CD4-positive, alpha-beta memory T cell (primary cell): ENCODE measurements around the gene LBR. TPM values are rescaled to one million over a fixed set of nuclear protein-coding genes. Genes with fewer than 3 reads are reported as not detected.

ENCODE experiments used
- CTCF ChIA-PET: fragments of 350-600 bp; sonication (Branson Sonifier 250); formaldehyde crosslinking; loops from one replicate; lab custom pipeline; 2021; ENCODE audit warnings: inconsistent platforms; ENCODE audit not compliant: partially characterized antibody; lab: Charles Lee
- POLR2A ChIA-PET: fragments of 350-600 bp; sonication (Branson Sonifier 250); formaldehyde crosslinking; loops from one replicate; lab custom pipeline; 2021; ENCODE audit not compliant: partially characterized antibody; lab: Charles Lee
- DNase-seq, 5 donors: peaks; one replicate each; pipeline versions ENCODE4 v3.0.0 to v3.0.0-alpha.2; 2020 to 2022; ENCODE audit warnings: mixed read lengths in 1 of 5
- H3K27ac ChIP-seq: one replicate; pipeline ENCODE4 v1.7.0; 2013; ENCODE audit warnings: low read depth, low read length
- H3K27me3 ChIP-seq: 2 replicates; pipeline ENCODE4 v1.7.0; 2013; ENCODE audit warnings: mild to moderate bottlenecking, low read length, moderate library complexity; ENCODE audit not compliant: insufficient read depth
- H3K36me3 ChIP-seq: 2 replicates; pipeline ENCODE4 v1.7.0; 2013; ENCODE audit warnings: mild to moderate bottlenecking, low read length, moderate library complexity; ENCODE audit not compliant: insufficient read depth
- H3K4me1 ChIP-seq: 2 replicates; pipeline ENCODE4 v1.7.0; 2013; ENCODE audit warnings: mild to moderate bottlenecking, low read length, moderate library complexity; ENCODE audit not compliant: insufficient read depth
- H3K4me3 ChIP-seq, 2 donors: one replicate each; pipeline ENCODE4 v1.7.0; 2013; ENCODE audit warnings: low read length in 2 of 2, mild to moderate bottlenecking in 1 of 2
- H3K9me3 ChIP-seq, 2 donors: one replicate each; pipeline ENCODE4 v1.7.0; 2013; ENCODE audit warnings: low read length in 2 of 2, control low read depth in 1 of 2; ENCODE audit not compliant: control insufficient read depth in 1 of 2
- H3K27ac Mint-ChIP-seq, 7 donors: one replicate each; pipeline ENCODE4 v1.8.0; 2020 to 2021; ENCODE audit warnings: mixed read lengths in 7 of 7, mild to moderate bottlenecking in 6 of 7, inconsistent platforms in 3 of 7, moderate library complexity in 3 of 7
- H3K27me3 Mint-ChIP-seq, 2 donors: one replicate each; pipeline ENCODE4 v1.8.0; 2020 to 2021; ENCODE audit warnings: mixed read lengths in 2 of 2
- H3K36me3 Mint-ChIP-seq, 2 donors: one replicate each; pipeline ENCODE4 v1.8.0; 2020 to 2021; ENCODE audit warnings: mixed read lengths in 2 of 2, inconsistent platforms in 1 of 2, mild to moderate bottlenecking in 1 of 2
- H3K4me1 Mint-ChIP-seq, 4 donors: one replicate each; pipeline ENCODE4 v1.8.0; 2020 to 2021; ENCODE audit warnings: mixed read lengths in 4 of 4, mild to moderate bottlenecking in 1 of 4
- H3K4me3 Mint-ChIP-seq, 8 donors: one replicate each; pipeline ENCODE4 v1.8.0; 2020 to 2021; ENCODE audit warnings: mixed read lengths in 8 of 8, mild to moderate bottlenecking in 7 of 8, moderate library complexity in 6 of 8, inconsistent platforms in 3 of 8
- H3K9me3 Mint-ChIP-seq, 8 donors: one replicate each; pipeline ENCODE4 v1.8.0; 2020 to 2021; ENCODE audit warnings: mixed read lengths in 8 of 8, mild to moderate bottlenecking in 5 of 8, inconsistent platforms in 3 of 8, moderate library complexity in 1 of 8
- intact Hi-C: fragments of 100-400 bp; cut with micrococcal nuclease; formaldehyde crosslinking; loops from one replicate; pipeline ENCODE4 v1.15.1; 2023
- polyA plus RNA-seq, 2 donors: library from polyadenylated mRNA; unstranded; fragments of 300-500 nt; fragmentation: Illumina TruSeq; gene quantifications; one replicate each; pipeline ENCODE4 v1.2.3, GENCODE V29; 2021
- total RNA-seq, 2 experiments: library from RNA; stranded (reverse); gene quantifications; one replicate each; pipeline ENCODE4 v1.2.3, GENCODE V29; 2021

Gene LBR
- total and polyA plus RNA-seq, 4 experiments from 2014 or later = 106 to 150 (median 129) TPM

DNA sequence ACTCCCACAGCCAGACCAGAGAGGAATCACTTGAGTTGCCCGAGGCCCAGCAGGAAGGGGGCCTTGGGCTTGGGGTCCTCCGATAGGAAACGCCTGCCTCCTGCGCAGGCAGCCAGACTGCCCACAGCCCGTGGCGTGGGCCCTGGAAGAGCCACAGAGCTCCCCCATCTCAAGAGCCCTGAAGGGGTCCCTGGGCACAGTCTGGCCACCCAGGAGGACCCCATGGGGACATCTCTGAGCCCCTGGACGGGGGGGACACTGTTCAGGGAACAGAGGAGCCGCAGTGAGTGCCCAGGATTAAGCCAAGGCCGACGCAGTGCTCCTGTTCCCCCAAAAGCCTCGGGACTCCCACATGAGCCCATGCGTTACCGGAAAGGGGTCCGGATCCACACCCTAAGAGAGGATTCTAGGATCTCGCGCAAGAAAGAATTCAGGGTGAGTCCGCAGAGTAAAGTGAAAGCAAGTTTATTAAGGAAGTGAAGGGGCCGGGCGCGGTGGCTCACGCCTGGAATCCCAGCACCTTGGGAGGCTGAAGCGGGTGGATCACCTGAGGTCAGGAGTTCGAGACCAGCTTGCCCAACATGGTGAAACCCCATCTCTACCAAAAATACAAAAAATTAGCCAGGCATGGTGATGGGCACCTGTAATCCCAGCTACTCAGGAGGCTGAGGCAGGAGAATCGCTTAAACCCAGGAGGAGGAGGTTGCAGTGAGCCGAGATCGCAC lies 38.1 kb upstream of the LBR start:
- peaks cover 30 to 74% (median 50%) of the 10 kb centered on the region in 4 donors for H3K4me1 Mint-ChIP-seq
- CTCF ChIA-PET = interaction anchor here (1.1 kb wide), 1 partner anchor 11 kb away, joined by 3 read pairs; no protein-coding TSS in a partner anchor
- Histone ChIP-seq H3K36me3 (no peaks in the 10 kb centered on the region), H3K4me3 (no peak overlapping the region), H3K4me1 (peaks cover 58% of the 10 kb centered on the region), H3K27me3 (no peaks in the 10 kb centered on the region), H3K27ac (no peak overlapping the region), H3K9me3 (no peaks in the 10 kb centered on the region)
- POLR2A ChIA-PET = interaction anchor here (1.2 to 4.3 kb wide), 5 partner anchors 11 to 458 kb away, joined by 4 to 166 read pairs (median 11); partner anchors contain the start of genes LBR and PYCR2
- intact Hi-C loops = loop anchor here (2.0 to 5.0 kb wide), 2 partner anchors 606 to 721 kb away; partner anchors contain the start of gene ACBD3
- no peak for DNase-seq
- H3K4me3 Mint-ChIP-seq = peak overlapping the region in 7 of 8 donors; percentile 3 to 66 (median 25)
- peak overlapping the region; percentile 49 to 98 (median 75) for H3K27ac Mint-ChIP-seq
- no peaks in the 10 kb centered on the region for H3K27me3 Mint-ChIP-seq
- no peaks in the 10 kb centered on the region for H3K9me3 Mint-ChIP-seq
- peaks cover 0 to 3% of the 10 kb centered on the region in 2 donors for H3K36me3 Mint-ChIP-seq

DNA sequence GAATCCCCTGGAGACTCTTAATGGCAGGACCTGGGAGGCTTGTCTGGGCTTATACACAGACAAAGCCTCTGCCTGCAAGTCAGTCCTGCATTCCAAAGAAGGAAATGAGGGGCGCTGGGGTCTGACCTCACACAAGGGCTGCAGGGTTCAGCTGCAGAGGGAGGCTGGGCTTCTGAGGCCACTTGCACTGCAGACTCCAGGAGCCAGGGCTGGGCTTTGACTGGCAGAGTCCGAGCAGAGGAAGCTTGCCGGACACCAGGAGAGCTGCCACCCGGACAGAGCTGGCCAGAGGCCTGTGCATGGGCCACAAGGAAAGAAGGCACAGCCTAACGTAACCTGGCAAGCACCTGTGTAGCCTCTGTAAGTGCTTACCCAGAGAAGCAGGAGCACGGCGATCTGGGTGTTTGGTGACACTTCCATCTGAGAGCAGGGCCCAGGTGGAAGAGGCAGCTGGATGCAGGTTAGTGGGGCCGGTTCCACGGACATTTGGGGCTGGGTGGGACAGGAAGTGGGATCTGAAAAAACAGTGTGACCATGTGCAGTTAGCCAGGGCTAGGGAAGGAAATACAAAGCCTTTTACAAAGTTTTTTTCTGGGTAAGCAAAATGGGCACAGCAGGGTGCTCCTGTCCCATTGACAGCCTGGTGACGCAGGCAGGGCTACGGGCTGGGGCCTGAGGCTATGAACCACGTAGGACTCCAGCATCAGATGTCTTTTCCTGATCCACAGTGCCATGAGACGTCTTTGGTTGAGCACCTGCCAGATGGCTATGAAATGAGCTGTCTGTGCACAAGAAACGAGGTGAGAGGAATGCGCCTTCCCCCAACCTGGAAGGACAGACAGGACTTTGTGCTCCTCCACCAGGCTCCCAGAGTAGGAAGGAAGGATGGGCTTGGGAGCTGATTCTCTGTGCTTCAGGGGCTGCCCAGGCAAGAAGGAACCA lies 37.3 kb upstream of the LBR start:
- ChIA-PET POLR2A (interaction anchor here (1.2 to 1.7 kb wide), 2 partner anchors 20 to 37 kb away, joined by 4 to 5 read pairs; partner anchors contain the start of gene LBR), CTCF (interaction anchor here (1.1 kb wide), 1 partner anchor 10 kb away, joined by 3 read pairs; no protein-coding TSS in a partner anchor)
- DNase-seq = no peak
- peak overlapping the region; percentile 57 to 89 (median 77) for H3K27ac Mint-ChIP-seq
- Histone ChIP-seq H3K4me1 (peaks cover 67% of the 10 kb centered on the region), H3K36me3 (no peaks in the 10 kb centered on the region), H3K4me3 (no peak overlapping the region), H3K9me3 (no peaks in the 10 kb centered on the region), H3K27ac (no peak overlapping the region), H3K27me3 (no peaks in the 10 kb centered on the region)
- no peaks in the 10 kb centered on the region for H3K9me3 Mint-ChIP-seq
- H3K36me3 Mint-ChIP-seq = peaks cover 0 to 3% of the 10 kb centered on the region in 2 donors
- H3K27me3 Mint-ChIP-seq = no peaks in the 10 kb centered on the region
- peak overlapping the region in 6 of 8 donors; percentile 17 to 60 (median 41) for H3K4me3 Mint-ChIP-seq
- H3K4me1 Mint-ChIP-seq = peaks cover 36 to 80% (median 55%) of the 10 kb centered on the region in 4 donors
- intact Hi-C loops = loop anchor here (5.0 kb wide), 1 partner anchor 607 kb away; no protein-coding TSS in a partner anchor

DNA sequence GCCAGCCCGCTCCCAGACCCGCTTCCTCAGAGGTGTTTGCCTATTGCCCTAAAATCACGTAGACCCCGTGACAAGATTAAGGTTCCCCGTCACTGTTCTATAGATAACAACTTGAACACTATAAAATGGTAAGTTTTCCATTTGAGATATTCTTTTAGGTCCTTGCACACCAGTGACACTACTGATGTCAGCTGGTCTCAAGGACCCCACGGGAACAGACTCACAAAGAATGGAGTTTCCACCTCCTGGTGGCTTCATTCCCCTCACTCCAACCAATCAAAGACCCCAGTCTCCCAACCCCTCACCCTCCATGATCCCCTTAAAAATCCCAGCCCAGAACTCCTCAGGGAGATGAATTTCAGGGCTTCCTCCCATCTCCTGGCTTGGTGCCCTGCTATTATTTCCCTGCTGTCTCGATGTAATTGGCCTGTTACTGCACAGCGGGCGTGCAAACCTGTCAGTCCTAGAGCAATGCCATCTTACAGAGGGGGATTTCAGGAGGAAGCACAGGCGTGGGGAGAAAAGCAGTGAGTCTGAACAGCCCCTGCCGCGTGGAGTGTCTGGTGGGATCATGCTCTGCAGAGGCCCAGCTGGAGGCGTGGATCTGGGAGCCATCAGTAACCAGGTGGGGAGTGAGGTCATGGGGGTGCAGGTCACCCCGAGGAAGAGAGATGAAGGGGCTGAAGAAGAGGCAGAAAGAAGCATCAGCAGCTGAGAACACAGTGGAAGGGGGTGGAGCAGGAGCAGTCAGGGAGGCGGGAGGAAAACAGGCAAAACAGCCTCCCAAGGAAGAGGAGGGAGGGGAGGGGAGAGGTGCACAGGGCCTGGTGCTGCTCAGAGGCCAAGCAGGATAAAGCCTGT lies 35.1 kb upstream of the LBR start:
- Histone ChIP-seq H3K27me3 (no peaks in the 10 kb centered on the region), H3K27ac (no peak overlapping the region), H3K9me3 (no peaks in the 10 kb centered on the region), H3K36me3 (no peaks in the 10 kb centered on the region), H3K4me1 (peaks cover 50% of the 10 kb centered on the region), H3K4me3 (no peak overlapping the region)
- H3K4me3 Mint-ChIP-seq = peak overlapping the region in 2 of 8 donors; percentile 20 to 43
- H3K9me3 Mint-ChIP-seq = no peaks in the 10 kb centered on the region
- H3K4me1 Mint-ChIP-seq = peaks cover 25 to 70% (median 52%) of the 10 kb centered on the region in 4 donors
- ChIA-PET POLR2A (interaction anchor here (4.1 to 4.2 kb wide), 2 partner anchors 18 to 35 kb away, joined by 21 to 34 read pairs; partner anchors contain the start of gene LBR), CTCF (no interaction called here)
- intact Hi-C loops = no loop called here
- no peaks in the 10 kb centered on the region for H3K27me3 Mint-ChIP-seq
- H3K27ac Mint-ChIP-seq = peak overlapping the region in 4 of 7 donors; percentile 25 to 79 (median 62)
- no peak for DNase-seq
- H3K36me3 Mint-ChIP-seq = peaks cover 0 to 3% of the 10 kb centered on the region in 2 donors

DNA sequence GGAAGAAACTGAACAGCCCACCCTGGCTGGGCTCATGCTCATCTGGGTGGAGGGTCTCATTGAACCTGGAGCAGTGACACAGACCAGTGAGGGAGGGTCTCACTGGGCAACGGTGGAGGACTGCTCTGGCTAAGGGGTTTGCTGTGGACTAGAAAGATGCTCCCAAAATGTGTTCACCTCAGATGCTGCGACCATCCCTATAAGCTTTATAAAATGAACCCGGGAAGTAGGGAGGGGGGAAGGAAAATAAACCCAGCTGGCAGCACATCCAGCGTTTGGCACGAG lies 34.5 kb upstream of the LBR start:
- POLR2A ChIA-PET = interaction anchor here (4.1 to 4.2 kb wide), 2 partner anchors 17 to 34 kb away, joined by 21 to 34 read pairs; partner anchors contain the start of gene LBR
- DNase-seq = no peak
- intact Hi-C loops = no loop called here
- CTCF ChIA-PET = no interaction called here
- Histone ChIP-seq H3K4me1 (peaks cover 49% of the 10 kb centered on the region), H3K36me3 (no peaks in the 10 kb centered on the region), H3K27ac (no peak overlapping the region), H3K27me3 (no peaks in the 10 kb centered on the region), H3K9me3 (no peaks in the 10 kb centered on the region), H3K4me3 (no peak overlapping the region)
- Mint-ChIP-seq H3K4me1 (peaks cover 25 to 64% (median 49%) of the 10 kb centered on the region in 4 donors), H3K36me3 (no peaks in the 10 kb centered on the region), H3K27me3 (no peaks in the 10 kb centered on the region), H3K27ac (peak overlapping the region in 1 of 7 donors; percentile 17), H3K4me3 (no peak overlapping the region), H3K9me3 (no peaks in the 10 kb centered on the region)

DNA sequence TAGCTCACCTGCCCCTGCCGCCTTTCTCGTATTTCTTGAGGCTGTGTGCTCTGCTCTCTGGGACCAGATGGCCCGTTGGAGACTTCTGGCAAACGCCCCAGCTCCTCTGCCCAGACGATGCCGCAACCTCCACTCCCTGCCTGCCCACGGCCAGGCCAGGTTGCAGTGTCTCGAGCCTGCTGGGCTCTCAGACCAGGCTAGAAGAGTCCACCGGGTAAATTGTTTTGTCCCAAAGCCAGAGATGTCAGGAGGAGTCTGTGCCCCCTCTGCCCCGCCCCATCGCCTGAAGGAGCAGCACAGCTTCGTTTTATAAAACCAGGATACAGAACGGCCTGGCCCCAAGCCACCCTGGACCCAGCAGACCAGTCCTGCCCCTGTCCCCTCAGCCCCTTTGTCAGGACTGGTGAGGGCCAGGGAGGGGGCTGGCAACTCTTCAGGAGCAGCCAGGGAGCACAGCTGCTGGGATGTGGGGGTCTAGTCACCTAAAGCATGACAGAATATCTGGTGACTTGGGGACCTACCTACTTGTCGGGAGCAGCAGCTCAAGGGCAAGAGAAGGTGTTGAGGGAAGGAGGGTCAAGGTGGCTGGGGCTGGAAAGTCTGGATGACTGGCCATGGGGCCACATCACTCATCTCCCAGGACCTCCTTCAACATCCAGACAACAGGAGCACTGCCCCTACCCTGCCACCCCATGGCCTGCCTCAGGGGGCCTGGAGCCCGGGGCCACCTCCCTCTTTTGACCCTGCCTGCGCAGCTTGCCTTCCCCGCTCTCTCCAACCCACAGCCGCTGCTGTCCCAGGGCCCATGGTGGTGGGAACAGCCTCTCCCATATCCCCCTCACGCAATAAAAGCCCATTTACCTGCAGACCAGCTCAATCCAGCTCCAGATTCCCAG lies 33.9 kb upstream of the LBR start:
- DNase-seq = no peak
- H3K9me3 ChIP-seq = no peaks in the 10 kb centered on the region
- no peaks in the 10 kb centered on the region for H3K36me3 ChIP-seq
- peaks cover 44% of the 10 kb centered on the region for H3K4me1 ChIP-seq
- POLR2A ChIA-PET = interaction anchor here (0.6 to 4.2 kb wide), 3 partner anchors 16 to 34 kb away, joined by 4 to 34 read pairs (median 21); partner anchors contain the start of gene LBR
- H3K27ac ChIP-seq = peak overlapping the region; percentile 8
- H3K27me3 ChIP-seq = no peaks in the 10 kb centered on the region
- intact Hi-C loops = no loop called here
- Mint-ChIP-seq H3K27ac (peak overlapping the region in 3 of 7 donors; percentile 3 to 39 (median 17)), H3K36me3 (no peaks in the 10 kb centered on the region), H3K9me3 (no peaks in the 10 kb centered on the region), H3K4me3 (peak overlapping the region in 1 of 8 donors; percentile 0), H3K27me3 (no peaks in the 10 kb centered on the region), H3K4me1 (peaks cover 22 to 59% (median 45%) of the 10 kb centered on the region in 4 donors)
- CTCF ChIA-PET = interaction anchor here (1.1 to 1.7 kb wide), 5 partner anchors 11 to 421 kb away, joined by 3 to 7 read pairs (median 5); partner anchors contain the start of gene TMEM63A
- H3K4me3 ChIP-seq = no peak overlapping the region
